ENCODE results near the gene THAP10. TPM values are rescaled to one million over a fixed set of nuclear protein-coding genes. Genes with fewer than 3 reads are reported as not detected.

The THAP10 gene
- total RNA-seq, 6 experiments from 2014 or later = 0.83 to 2.8 (median 1.4) TPM

GRCh38 chr15:70833861-70834765, 58.1 kb downstream of the THAP10 start:
- Histone ChIP-seq H3K9me3 (no peaks in the 10 kb centered on the region), H3K27me3 (no peaks in the 10 kb centered on the region), H3K4me3 (no peak overlapping the region), H3K4me1 (peaks cover 0 to 28% (median 8%) of the 10 kb centered on the region in 4 donors), H3K36me3 (no peaks in the 10 kb centered on the region), H3K27ac (no peak overlapping the region)
- intact Hi-C loops (cut with DNase I) = no loop called here
- ATAC-seq (no peak), DNase-seq (no peak)
- no peak for TF ChIP-seq CTCF (IDR thresholded peaks at IDR 0.05)
- no peak for TF ChIP-seq POLR2A (IDR thresholded peaks at IDR 0.05)
- WGBS (ENCODE audit: insufficient coverage, low coverage, low lambda C conversion rate, missing lambda C conversion rate) = 44% methylated on average over 7 of the region's 9 CpGs

GRCh38 chr15:70833422-70833821, 58.8 kb downstream of the THAP10 start:
- ATAC-seq = no peak
- H3K4me1 ChIP-seq = peaks cover 0 to 28% (median 8%) of the 10 kb centered on the region in 4 donors
- H3K9me3 ChIP-seq = no peaks in the 10 kb centered on the region
- whole genome bisulfite sequencing (ENCODE audit: insufficient coverage, low coverage, low lambda C conversion rate, missing lambda C conversion rate) = 83% methylated on average over 3 of the region's 3 CpGs
- H3K27ac ChIP-seq = no peak overlapping the region
- no peak for DNase-seq
- H3K27me3 ChIP-seq = no peaks in the 10 kb centered on the region
- no peaks in the 10 kb centered on the region for H3K36me3 ChIP-seq
- intact Hi-C loops (cut with DNase I) = no loop called here
- TF ChIP-seq CTCF (IDR thresholded peaks at IDR 0.05) (no peak), POLR2A (IDR thresholded peaks at IDR 0.05) (no peak)
- no peak overlapping the region for H3K4me3 ChIP-seq

GRCh38 chr15:70832176-70832575, 60.1 kb downstream of the THAP10 start:
- DNase-seq = no peak
- Histone ChIP-seq H3K27me3 (no peaks in the 10 kb centered on the region), H3K4me1 (peaks cover 0 to 28% (median 8%) of the 10 kb centered on the region in 4 donors), H3K36me3 (no peaks in the 10 kb centered on the region), H3K9me3 (no peaks in the 10 kb centered on the region), H3K4me3 (no peak overlapping the region), H3K27ac (no peak overlapping the region)
- intact Hi-C loops (cut with DNase I) = no loop called here
- no peak for TF ChIP-seq CTCF (IDR thresholded peaks at IDR 0.05)
- no peak for TF ChIP-seq POLR2A (IDR thresholded peaks at IDR 0.05)
- no peak for ATAC-seq
- no CpG with 5 or more reads among the region's 20 CpGs for WGBS (ENCODE audit: insufficient coverage, low coverage, low lambda C conversion rate, missing lambda C conversion rate)

Other genes with a start within 250 kb of the THAP10 start
- 10 to 100 TPM; 10.1 to 22.3 (median 14.4) TPM for gene UACA, start 128.9 kb downstream of the THAP10 start, total RNA-seq
- gene LARP6, start 38.3 kb downstream of the THAP10 start, total RNA-seq = 10 to 100 TPM in 1 of 6 experiments, 1 to 10 TPM in 5; 1.3 to 13.7 (median 4.1) TPM
- gene LRRC49, start 393 bp upstream of the THAP10 start, total RNA-seq = under 1 TPM; 0.25 to 0.79 (median 0.57) TPM
- 10 to 100 TPM in 4 of 6 experiments, 1 to 10 TPM in 2; 5.2 to 21.8 (median 13.7) TPM for gene THSD4, start 223.0 kb upstream of the THAP10 start, total RNA-seq